Measurements from ENCODE around the gene PIP4P1.

PIP4P1 gene

GRCh38 chr14:20487396-20487725 is 26.1 kb upstream of the PIP4P1 start:
- TF ChIP-seq, protein P1, sequence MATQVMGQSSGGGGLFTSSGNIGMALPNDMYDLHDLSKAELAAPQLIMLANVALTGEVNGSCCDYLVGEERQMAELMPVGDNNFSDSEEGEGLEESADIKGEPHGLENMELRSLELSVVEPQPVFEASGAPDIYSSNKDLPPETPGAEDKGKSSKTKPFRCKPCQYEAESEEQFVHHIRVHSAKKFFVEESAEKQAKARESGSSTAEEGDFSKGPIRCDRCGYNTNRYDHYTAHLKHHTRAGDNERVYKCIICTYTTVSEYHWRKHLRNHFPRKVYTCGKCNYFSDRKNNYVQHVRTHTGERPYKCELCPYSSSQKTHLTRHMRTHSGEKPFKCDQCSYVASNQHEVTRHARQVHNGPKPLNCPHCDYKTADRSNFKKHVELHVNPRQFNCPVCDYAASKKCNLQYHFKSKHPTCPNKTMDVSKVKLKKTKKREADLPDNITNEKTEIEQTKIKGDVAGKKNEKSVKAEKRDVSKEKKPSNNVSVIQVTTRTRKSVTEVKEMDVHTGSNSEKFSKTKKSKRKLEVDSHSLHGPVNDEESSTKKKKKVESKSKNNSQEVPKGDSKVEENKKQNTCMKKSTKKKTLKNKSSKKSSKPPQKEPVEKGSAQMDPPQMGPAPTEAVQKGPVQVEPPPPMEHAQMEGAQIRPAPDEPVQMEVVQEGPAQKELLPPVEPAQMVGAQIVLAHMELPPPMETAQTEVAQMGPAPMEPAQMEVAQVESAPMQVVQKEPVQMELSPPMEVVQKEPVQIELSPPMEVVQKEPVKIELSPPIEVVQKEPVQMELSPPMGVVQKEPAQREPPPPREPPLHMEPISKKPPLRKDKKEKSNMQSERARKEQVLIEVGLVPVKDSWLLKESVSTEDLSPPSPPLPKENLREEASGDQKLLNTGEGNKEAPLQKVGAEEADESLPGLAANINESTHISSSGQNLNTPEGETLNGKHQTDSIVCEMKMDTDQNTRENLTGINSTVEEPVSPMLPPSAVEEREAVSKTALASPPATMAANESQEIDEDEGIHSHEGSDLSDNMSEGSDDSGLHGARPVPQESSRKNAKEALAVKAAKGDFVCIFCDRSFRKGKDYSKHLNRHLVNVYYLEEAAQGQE (IDR thresholded peaks at IDR 0.05; ENCODE audit: insufficient replicate concordance, low read depth): no peak
- TF ChIP-seq SPI1 (IDR thresholded peaks at IDR 0.05; ENCODE audit: borderline replicate concordance, low read depth) (no peak), GABPA (IDR thresholded peaks at IDR 0.05; ENCODE audit: low read depth) (no peak), POLR2AphosphoS5 (IDR thresholded peaks at IDR 0.05; ENCODE audit: low read depth) (no peak)
- TF ChIP-seq, protein P2, sequence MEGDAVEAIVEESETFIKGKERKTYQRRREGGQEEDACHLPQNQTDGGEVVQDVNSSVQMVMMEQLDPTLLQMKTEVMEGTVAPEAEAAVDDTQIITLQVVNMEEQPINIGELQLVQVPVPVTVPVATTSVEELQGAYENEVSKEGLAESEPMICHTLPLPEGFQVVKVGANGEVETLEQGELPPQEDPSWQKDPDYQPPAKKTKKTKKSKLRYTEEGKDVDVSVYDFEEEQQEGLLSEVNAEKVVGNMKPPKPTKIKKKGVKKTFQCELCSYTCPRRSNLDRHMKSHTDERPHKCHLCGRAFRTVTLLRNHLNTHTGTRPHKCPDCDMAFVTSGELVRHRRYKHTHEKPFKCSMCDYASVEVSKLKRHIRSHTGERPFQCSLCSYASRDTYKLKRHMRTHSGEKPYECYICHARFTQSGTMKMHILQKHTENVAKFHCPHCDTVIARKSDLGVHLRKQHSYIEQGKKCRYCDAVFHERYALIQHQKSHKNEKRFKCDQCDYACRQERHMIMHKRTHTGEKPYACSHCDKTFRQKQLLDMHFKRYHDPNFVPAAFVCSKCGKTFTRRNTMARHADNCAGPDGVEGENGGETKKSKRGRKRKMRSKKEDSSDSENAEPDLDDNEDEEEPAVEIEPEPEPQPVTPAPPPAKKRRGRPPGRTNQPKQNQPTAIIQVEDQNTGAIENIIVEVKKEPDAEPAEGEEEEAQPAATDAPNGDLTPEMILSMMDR (IDR thresholded peaks at IDR 0.05; ENCODE audit: insufficient read depth, low read length): no peak
- Histone ChIP-seq H3K27me3 (ENCODE audit: insufficient read depth, poor library complexity, severe bottlenecking) (no peaks in the 10 kb centered on the region), H3K4me3 (replicated peaks; ENCODE audit: insufficient read depth, low read length) (no peak overlapping the region), H3K27ac (replicated peaks) (peak overlapping the region; percentile 89)
- DNase-seq (ENCODE audit: low read depth in 1 of 2, low spot score in 1 of 2): no peak

DNA sequence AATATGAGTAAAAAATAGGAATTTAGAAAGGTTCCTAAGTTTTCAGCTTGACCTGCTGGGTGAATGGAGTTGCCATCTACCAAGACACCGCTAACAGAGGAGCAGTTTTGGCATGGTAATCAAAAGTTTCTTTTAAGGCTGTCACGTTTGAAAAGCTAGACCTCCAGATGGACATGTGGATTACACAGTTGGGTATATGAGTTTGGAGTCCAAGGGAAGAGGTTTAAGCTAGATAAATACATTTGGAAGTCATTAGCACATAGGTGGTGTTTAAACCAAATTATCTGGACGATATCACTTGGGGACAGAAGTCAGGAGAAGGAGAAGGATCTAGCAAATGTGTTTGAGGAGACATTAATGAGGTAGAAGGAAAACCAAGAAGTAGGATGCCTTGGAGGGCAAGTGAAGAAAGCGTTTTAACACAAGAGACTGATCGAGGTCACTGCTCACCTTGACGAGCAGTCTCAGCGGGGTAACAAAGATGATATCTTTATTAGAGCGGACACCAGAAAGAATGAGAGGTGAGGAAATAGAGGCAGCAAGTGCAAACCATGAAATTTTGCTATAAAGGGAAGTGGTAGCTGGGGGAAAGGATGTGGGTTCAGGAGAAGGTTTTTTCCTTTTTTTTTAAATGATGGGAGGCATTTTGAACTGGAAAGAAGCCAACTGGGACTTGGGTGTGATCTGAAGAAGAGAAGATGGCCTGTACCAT is 25.6 kb upstream of the PIP4P1 start:
- peak in 1 of 2 experiments; percentile 72 for DNase-seq (ENCODE audit: low read depth in 1 of 2, low spot score in 1 of 2)
- Histone ChIP-seq H3K27me3 (ENCODE audit: insufficient read depth, poor library complexity, severe bottlenecking) (no peaks in the 10 kb centered on the region), H3K27ac (replicated peaks) (peak overlapping the region; percentile 89), H3K4me3 (replicated peaks; ENCODE audit: insufficient read depth, low read length) (no peak overlapping the region)
- no peak for TF ChIP-seq GABPA (IDR thresholded peaks at IDR 0.05; ENCODE audit: low read depth)
- TF ChIP-seq, protein P2 (IDR thresholded peaks at IDR 0.05; ENCODE audit: insufficient read depth, low read length): no peak
- peak; percentile 90 for TF ChIP-seq SPI1 (IDR thresholded peaks at IDR 0.05; ENCODE audit: borderline replicate concordance, low read depth)
- TF ChIP-seq, protein P1 (IDR thresholded peaks at IDR 0.05; ENCODE audit: insufficient replicate concordance, low read depth): peak; percentile 4
- no peak for TF ChIP-seq POLR2AphosphoS5 (IDR thresholded peaks at IDR 0.05; ENCODE audit: low read depth)

GRCh38 chr14:20485900-20486299 is 24.7 kb upstream of the PIP4P1 start:
- TF ChIP-seq SPI1 (IDR thresholded peaks at IDR 0.05; ENCODE audit: borderline replicate concordance, low read depth) (no peak), POLR2AphosphoS5 (IDR thresholded peaks at IDR 0.05; ENCODE audit: low read depth) (no peak), GABPA (IDR thresholded peaks at IDR 0.05; ENCODE audit: low read depth) (no peak)
- TF ChIP-seq, protein P1 (IDR thresholded peaks at IDR 0.05; ENCODE audit: insufficient replicate concordance, low read depth): no peak
- TF ChIP-seq, protein P2 (IDR thresholded peaks at IDR 0.05; ENCODE audit: insufficient read depth, low read length): no peak
- H3K27ac ChIP-seq (replicated peaks): 0 out of 2 replicates have a peak overlapping the region, but pooled peaks have one; percentile 26
- no peak for DNase-seq (ENCODE audit: low read depth in 1 of 2, low spot score in 1 of 2)
- no peaks in the 10 kb centered on the region for H3K27me3 ChIP-seq (ENCODE audit: insufficient read depth, poor library complexity, severe bottlenecking)
- H3K4me3 ChIP-seq (replicated peaks; ENCODE audit: insufficient read depth, low read length): no peak overlapping the region

Data from HL-60 (cell line).